Astrocyte (in vitro differentiated cells and primary cell): ENCODE results near the gene SYT8. TPM values are rescaled to one million over a fixed set of nuclear protein-coding genes. Genes with fewer than 3 reads are reported as not detected.

Experiments
- DNase-seq: peaks from one replicate; pipeline ENCODE4 v3.0.0-alpha.2; 2010; ENCODE audit warnings: low read depth
- FAIRE-seq: peaks from 2 replicates; lab custom pipeline; 2011; peaks lifted over from hg19 to GRCh38; lab: Jason Lieb, UNC
- H2AFZ ChIP-seq: 2 replicates; pipeline ENCODE4 v1.6.0; 2012; ENCODE audit warnings: low read depth, low read length, inconsistent platforms
- H3K27ac ChIP-seq: 2 replicates; pipeline ENCODE4 v1.5.1; 2011; ENCODE audit warnings: low read depth, low read length, inconsistent platforms
- H3K27me3 ChIP-seq: 2 replicates; pipeline ENCODE4 v1.6.0; 2011; ENCODE audit warnings: low read length, inconsistent platforms; ENCODE audit not compliant: insufficient read depth
- H3K36me3 ChIP-seq: 2 replicates; pipeline ENCODE4 v1.5.1; 2011; ENCODE audit warnings: low read length, inconsistent platforms; ENCODE audit not compliant: insufficient read depth
- H3K4me1 ChIP-seq: 2 replicates; pipeline ENCODE4 v1.5.1; 2011; ENCODE audit warnings: low read length, inconsistent platforms; ENCODE audit not compliant: insufficient read depth
- H3K4me2 ChIP-seq: 2 replicates; pipeline ENCODE4 v1.6.0; 2012; ENCODE audit warnings: low read length, inconsistent platforms
- H3K4me3 ChIP-seq: 2 replicates; pipeline ENCODE4 v1.5.1; 2011; ENCODE audit warnings: low read depth, mild to moderate bottlenecking, low read length, inconsistent platforms; ENCODE audit not compliant: insufficient read depth
- H3K79me2 ChIP-seq: 2 replicates; pipeline ENCODE4 v1.6.0; 2012; ENCODE audit warnings: mild to moderate bottlenecking, low read length, inconsistent platforms; ENCODE audit not compliant: insufficient read depth
- H3K9ac ChIP-seq: 2 replicates; pipeline ENCODE4 v1.6.0; 2012; ENCODE audit warnings: mild to moderate bottlenecking, low read length, inconsistent platforms
- H3K9me3 ChIP-seq: 2 replicates; pipeline ENCODE4 v1.5.1; 2012; ENCODE audit warnings: low read depth, mild to moderate bottlenecking, low read length, inconsistent platforms; ENCODE audit not compliant: insufficient read depth
- H4K20me1 ChIP-seq: 2 replicates; pipeline ENCODE4 v1.6.0; 2012; ENCODE audit warnings: low read length, inconsistent platforms; ENCODE audit not compliant: insufficient read depth
- H3K27ac Mint-ChIP-seq: one replicate; pipeline ENCODE4 v1.8.0; 2021; ENCODE audit warnings: mild to moderate bottlenecking, mixed read lengths; ENCODE audit not compliant: unreplicated experiment
- H3K27me3 Mint-ChIP-seq: one replicate; pipeline ENCODE4 v1.8.0; 2021; ENCODE audit warnings: low read depth, mixed read lengths; ENCODE audit not compliant: unreplicated experiment
- H3K36me3 Mint-ChIP-seq: one replicate; pipeline ENCODE4 v1.8.0; 2021; ENCODE audit warnings: low read depth, mixed read lengths; ENCODE audit not compliant: unreplicated experiment
- H3K4me1 Mint-ChIP-seq: one replicate; pipeline ENCODE4 v1.8.0; 2021; ENCODE audit warnings: low read depth, mixed read lengths; ENCODE audit not compliant: unreplicated experiment
- H3K4me3 Mint-ChIP-seq: one replicate; pipeline ENCODE4 v1.8.0; 2021; ENCODE audit warnings: mild to moderate bottlenecking, moderate library complexity, mixed read lengths; ENCODE audit not compliant: unreplicated experiment
- H3K9me3 Mint-ChIP-seq: one replicate; pipeline ENCODE4 v1.8.0; 2021; ENCODE audit warnings: mild to moderate bottlenecking, mixed read lengths; ENCODE audit not compliant: unreplicated experiment
- EZH2 ChIP-seq: IDR thresholded peaks from 2 replicates; pipeline ENCODE4 v1.6.1; 2012; ENCODE audit warnings: mild to moderate bottlenecking, low read length, inconsistent platforms; ENCODE audit not compliant: insufficient read depth
- total RNA-seq: library from RNA; stranded (reverse); gene quantifications from 2 replicates; pipeline ENCODE4 v1.2.1, GENCODE V29; 2021
- TF ChIP-seq, protein P1 (sequence below): IDR thresholded peaks from 2 replicates; pipeline ENCODE4 v1.5.1; 2011; ENCODE audit warnings: low read depth, mild to moderate bottlenecking, inconsistent platforms, low read length, moderate library complexity; ENCODE audit not compliant: insufficient read depth

The SYT8 gene
- total RNA-seq, 1 donor from 2014 or later = 0.36 TPM

DNA sequence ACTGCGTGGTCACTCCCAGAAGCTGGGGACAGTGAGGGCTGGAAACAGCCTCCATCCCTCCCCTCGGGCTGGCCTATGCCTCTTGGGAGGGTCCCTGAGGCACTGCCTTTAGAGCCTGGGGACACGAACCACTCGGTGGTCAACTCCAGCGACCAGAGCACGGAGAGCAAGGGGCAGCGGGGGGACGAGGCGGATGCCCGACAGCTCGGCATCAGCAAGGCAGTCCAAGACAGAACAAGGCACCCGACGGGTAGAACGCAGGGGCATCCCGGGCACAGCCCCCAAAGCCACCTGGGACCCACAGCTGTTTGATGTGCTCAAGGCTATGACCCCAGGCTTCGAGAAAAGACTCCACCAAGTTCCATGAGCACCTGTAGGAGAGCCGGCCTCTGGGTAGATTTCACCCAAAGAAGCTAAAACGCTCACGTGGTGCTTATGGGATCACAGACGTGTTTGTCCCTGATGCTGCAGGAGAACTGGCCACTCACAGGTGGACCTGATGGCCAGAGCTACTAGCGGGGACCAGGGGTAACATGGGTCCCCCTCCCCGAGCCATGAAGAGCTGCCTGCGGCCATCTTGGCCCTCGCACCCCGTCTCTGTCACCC is 17.6 kb downstream of the SYT8 start:
- Histone ChIP-seq H3K4me2 (no peak overlapping the region), H2AFZ (no peak overlapping the region), H3K79me2 (no peaks in the 10 kb centered on the region), H4K20me1 (no peaks in the 10 kb centered on the region), H3K4me1 (no peaks in the 10 kb centered on the region), H3K36me3 (no peaks in the 10 kb centered on the region), H3K9me3 (no peaks in the 10 kb centered on the region), H3K27me3 (no peaks in the 10 kb centered on the region), H3K9ac (no peak overlapping the region), H3K4me3 (no peak overlapping the region), H3K27ac (no peak overlapping the region)
- Mint-ChIP-seq H3K36me3 (no peaks in the 10 kb centered on the region), H3K4me3 (no peak overlapping the region), H3K27me3 (peaks cover 17% of the 10 kb centered on the region), H3K27ac (no peak overlapping the region), H3K4me1 (no peaks in the 10 kb centered on the region), H3K9me3 (no peaks in the 10 kb centered on the region)
- DNase-seq = no peak
- no peak for TF ChIP-seq EZH2
- TF ChIP-seq, protein P1, sequence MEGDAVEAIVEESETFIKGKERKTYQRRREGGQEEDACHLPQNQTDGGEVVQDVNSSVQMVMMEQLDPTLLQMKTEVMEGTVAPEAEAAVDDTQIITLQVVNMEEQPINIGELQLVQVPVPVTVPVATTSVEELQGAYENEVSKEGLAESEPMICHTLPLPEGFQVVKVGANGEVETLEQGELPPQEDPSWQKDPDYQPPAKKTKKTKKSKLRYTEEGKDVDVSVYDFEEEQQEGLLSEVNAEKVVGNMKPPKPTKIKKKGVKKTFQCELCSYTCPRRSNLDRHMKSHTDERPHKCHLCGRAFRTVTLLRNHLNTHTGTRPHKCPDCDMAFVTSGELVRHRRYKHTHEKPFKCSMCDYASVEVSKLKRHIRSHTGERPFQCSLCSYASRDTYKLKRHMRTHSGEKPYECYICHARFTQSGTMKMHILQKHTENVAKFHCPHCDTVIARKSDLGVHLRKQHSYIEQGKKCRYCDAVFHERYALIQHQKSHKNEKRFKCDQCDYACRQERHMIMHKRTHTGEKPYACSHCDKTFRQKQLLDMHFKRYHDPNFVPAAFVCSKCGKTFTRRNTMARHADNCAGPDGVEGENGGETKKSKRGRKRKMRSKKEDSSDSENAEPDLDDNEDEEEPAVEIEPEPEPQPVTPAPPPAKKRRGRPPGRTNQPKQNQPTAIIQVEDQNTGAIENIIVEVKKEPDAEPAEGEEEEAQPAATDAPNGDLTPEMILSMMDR = no peak
- no peak for FAIRE-seq

DNA sequence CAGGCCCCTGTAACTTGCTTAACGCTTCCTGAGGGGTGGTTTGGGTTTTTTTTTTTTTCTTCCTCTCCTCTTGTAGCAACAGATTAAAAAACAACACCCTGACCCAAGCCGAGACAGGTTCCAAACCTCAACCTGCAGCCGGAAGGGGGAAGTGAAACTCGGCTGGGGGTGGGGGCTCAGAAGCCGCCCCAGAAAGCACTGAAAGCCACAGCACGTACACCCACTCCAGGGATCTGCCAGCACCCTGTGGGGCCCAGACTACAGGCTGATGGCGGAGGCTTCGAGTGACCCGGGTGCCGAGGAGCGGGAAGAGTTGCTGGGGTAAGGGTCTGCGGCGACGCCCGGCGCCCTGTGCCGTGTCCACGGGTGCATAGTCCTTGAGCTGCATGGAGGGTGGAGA is 18.1 kb downstream of the SYT8 start, which contains the start of gene LSP1:
LSP1 (plus strand) TSS at position 208 of the 400 bp plus-strand sequence; CDS start at position 269, 61 bp downstream.
- no peaks in the 10 kb centered on the region for H3K4me1 ChIP-seq
- no peaks in the 10 kb centered on the region for H3K4me1 Mint-ChIP-seq
- FAIRE-seq (no peak), DNase-seq (no peak)
- no peaks in the 10 kb centered on the region for H3K27me3 ChIP-seq
- no peak within 1 kb of the TSS for H3K4me2 ChIP-seq
- no peak within 1 kb of the TSS for H2AFZ ChIP-seq
- no peaks in the 10 kb centered on the region for H3K36me3 Mint-ChIP-seq
- no peaks in the 10 kb centered on the region for H3K9me3 ChIP-seq
- no peaks in the 10 kb centered on the region for H3K36me3 ChIP-seq
- H3K9ac ChIP-seq = no peak within 1 kb of the TSS
- no peak within 1 kb of the TSS for H3K27ac Mint-ChIP-seq
- no peak for TF ChIP-seq EZH2
- TF ChIP-seq, protein P1 = no peak
- H3K9me3 Mint-ChIP-seq = no peaks in the 10 kb centered on the region
- H3K4me3 ChIP-seq = no peak within 1 kb of the TSS
- no peaks in the 10 kb centered on the region for H4K20me1 ChIP-seq
- H3K27ac ChIP-seq = no peak within 1 kb of the TSS
- peaks cover 15% of the 10 kb centered on the region for H3K27me3 Mint-ChIP-seq
- H3K4me3 Mint-ChIP-seq = no peak within 1 kb of the TSS
- H3K79me2 ChIP-seq = no peaks in the 10 kb centered on the region

DNA sequence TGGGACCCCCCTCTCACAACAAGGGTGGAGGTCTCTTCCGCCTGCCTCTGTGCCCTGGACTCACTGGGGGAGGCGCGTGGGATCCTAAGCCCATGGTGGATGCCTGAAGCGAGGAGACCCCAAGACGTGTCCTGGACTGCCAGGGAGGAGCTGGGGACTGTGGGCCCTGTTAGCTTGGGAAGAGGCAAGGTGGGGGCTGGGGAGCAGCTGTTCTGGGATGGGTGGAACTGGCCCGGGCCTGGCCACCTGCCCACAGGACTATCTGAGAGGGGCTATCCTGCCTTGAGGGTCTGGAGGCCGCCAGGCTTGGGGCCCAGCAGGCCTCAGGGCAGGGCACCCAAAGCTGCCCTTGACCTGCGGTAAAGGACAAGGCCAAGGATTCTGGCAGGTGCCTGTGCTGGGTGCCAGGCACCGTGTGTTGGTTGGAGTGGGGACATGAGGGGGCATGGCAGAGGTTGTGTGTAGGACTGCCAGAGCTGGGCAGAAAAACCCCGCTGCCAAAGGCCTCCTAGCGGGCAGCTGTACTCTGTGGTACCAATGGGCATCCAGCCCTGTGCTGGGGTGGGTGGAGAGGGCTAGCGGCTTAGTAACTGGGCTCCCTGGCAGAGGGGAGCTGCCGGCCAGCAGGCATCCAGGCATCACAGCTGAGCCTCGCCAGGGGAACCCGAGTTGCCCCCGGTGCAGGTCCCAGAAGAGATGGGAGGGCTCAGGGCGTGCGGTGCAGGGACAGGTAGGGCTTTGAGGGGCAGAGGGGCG is 18.8 kb downstream of the SYT8 start:
- no peaks in the 10 kb centered on the region for H3K27me3 ChIP-seq

More for the DNA sequence above, 18.8 kb downstream of the SYT8 start:
- H3K4me1 Mint-ChIP-seq = no peaks in the 10 kb centered on the region
- DNase-seq (no peak), FAIRE-seq (no peak)
- H3K36me3 ChIP-seq = no peaks in the 10 kb centered on the region
- H2AFZ ChIP-seq = no peak overlapping the region
- no peaks in the 10 kb centered on the region for H3K4me1 ChIP-seq
- TF ChIP-seq EZH2 = no peak
- TF ChIP-seq, protein P1 = no peak
- no peaks in the 10 kb centered on the region for H3K36me3 Mint-ChIP-seq
- H3K9me3 ChIP-seq = no peaks in the 10 kb centered on the region
- H3K9ac ChIP-seq = no peak overlapping the region
- H3K4me3 ChIP-seq = no peak overlapping the region
- no peak overlapping the region for H3K4me2 ChIP-seq
- H3K4me3 Mint-ChIP-seq = no peak overlapping the region
- peaks cover 15% of the 10 kb centered on the region for H3K27me3 Mint-ChIP-seq
- H3K79me2 ChIP-seq = no peaks in the 10 kb centered on the region
- no peaks in the 10 kb centered on the region for H3K9me3 Mint-ChIP-seq
- no peak overlapping the region for H3K27ac ChIP-seq
- no peak overlapping the region for H3K27ac Mint-ChIP-seq
- no peaks in the 10 kb centered on the region for H4K20me1 ChIP-seq
